ENCODE results near the gene NTMT1. TPM values are rescaled to one million over a fixed set of nuclear protein-coding genes. Genes with fewer than 3 reads are reported as not detected.
A peak's percentile ranks its signal among the peaks of the same experiment; 100 is the strongest.

NTMT1 gene
- total and polyA plus RNA-seq, 9 of the 15 experiments (the other 6 are each of a cell fraction or from before 2014, with no cell fraction given) = 42.1 to 116 (median 74.7) TPM

DNA sequence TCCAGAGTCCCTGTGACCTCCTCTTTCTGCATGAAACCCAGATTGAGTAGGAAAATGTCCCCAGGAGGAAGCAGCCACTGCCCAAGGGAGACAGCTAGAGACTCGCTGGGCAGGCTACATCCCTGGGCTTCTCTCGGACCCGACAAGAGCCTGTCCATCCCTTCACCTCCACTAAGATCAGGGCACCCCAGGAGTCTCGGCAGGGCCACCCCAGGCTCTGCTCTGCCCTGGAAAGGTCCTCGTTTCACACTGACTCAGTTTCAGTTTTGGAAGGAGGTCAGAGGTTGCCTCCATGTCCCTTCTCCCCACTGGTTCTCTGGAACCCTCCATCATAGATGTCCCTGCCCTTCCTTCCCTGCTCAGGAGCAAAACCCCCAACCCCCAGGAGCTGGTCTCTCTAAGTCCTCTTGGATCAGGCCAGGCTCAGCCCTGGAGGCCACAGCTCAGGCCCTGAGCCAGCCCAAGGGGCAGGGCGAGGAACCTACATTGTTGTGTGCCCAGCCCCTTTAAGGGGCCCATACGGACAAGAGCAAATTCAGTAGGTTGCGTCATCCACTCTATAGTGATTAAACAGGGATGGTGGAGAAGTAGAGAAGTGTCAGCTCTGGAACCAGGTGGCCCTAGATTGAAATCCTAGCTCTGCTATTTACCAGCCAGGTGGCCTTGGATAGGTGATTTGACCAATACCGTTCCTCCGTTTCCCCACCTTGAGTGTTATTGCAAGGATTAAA, 42.5 kb upstream of the NTMT1 start (continued):
- TF ChIP-seq ZNF589 (CRISPR knock-in tag; IDR thresholded peaks at IDR 0.05; ENCODE audit: low read depth) (peak; percentile 16; the same call in 1 of the 2 replicates), ZSCAN29 (IDR thresholded peaks at IDR 0.05) (no peak)

GRCh38 chr9:129584136-129584535, 41.8 kb upstream of the NTMT1 start:
- ChIA-PET POLR2A (interaction anchor here (0.8 to 2.8 kb wide), 7 partner anchors 9 to 76 kb away, joined by 3 to 13 read pairs (median 3); no protein-coding TSS in a partner anchor), CTCF (ENCODE audit: low intra/inter-chr PET ratio) (no interaction called here)
- intact Hi-C loops (cut with micrococcal nuclease) (no loop called here), in situ Hi-C loops (cut with MboI) (no loop called here)
- peak overlapping the region in 1 of 2 experiments; percentile 23; a peak in 1 of 4 replicates for H3K9ac ChIP-seq (ENCODE audit: insufficient read depth in 1 of 2, low read depth in 2 of 2, low read length in 2 of 2)
- BruUV-seq (replicated peaks) = no TSS peak
- DNase-seq (ENCODE audit: extremely low read depth in 1 of 4, low spot score in 3 of 4) = peak; percentile 90 to 92 (median 91)
- H3K36me3 ChIP-seq (ENCODE audit: control insufficient read depth, insufficient read depth, low read length) = no peaks in the 10 kb centered on the region
- peaks cover 26 to 35% of the 10 kb centered on the region in 2 experiments for H3K4me1 ChIP-seq (replicated peaks in 1 of 2; ENCODE audit: control insufficient read depth in 2 of 2, insufficient read depth in 2 of 2, low read length in 2 of 2)
- peak overlapping the region; percentile 51 for H3K27ac ChIP-seq (ENCODE audit: extremely low read depth, low read depth, low read length)
- 0% methylated on average over 1 of the region's 1 CpG for WGBS (ENCODE audit: insufficient coverage, low coverage, missing lambda C conversion rate)
- no peaks in the 10 kb centered on the region for H3K9me1 ChIP-seq (ENCODE audit: control insufficient read depth, insufficient read depth, low read length)
- H3K9me3 ChIP-seq (replicated peaks; ENCODE audit: control insufficient read depth, insufficient read depth, low read depth, low read length) = no peaks in the 10 kb centered on the region
- H3K27me3 ChIP-seq (ENCODE audit: control insufficient read depth in 2 of 2, insufficient read depth in 2 of 2, low read length in 2 of 2) = no peaks in the 10 kb centered on the region
- H2AFZ ChIP-seq (ENCODE audit: low read depth, low read length) = peak overlapping the region; percentile 59
- H3K4me3 ChIP-seq = no peak overlapping the region
- H4K20me1 ChIP-seq (replicated peaks; ENCODE audit: control insufficient read depth, insufficient read depth, low read length) = no peaks in the 10 kb centered on the region
- ATAC-seq = peak; percentile 84
- H3K4me2 ChIP-seq (ENCODE audit: insufficient read depth, low read length) = peak overlapping the region; percentile 9
- peak; percentile 99 for FAIRE-seq
- no peaks in the 10 kb centered on the region for H3K79me2 ChIP-seq (ENCODE audit: control insufficient read depth, insufficient read depth, low read length)
- TF ChIP-seq, protein P1, sequence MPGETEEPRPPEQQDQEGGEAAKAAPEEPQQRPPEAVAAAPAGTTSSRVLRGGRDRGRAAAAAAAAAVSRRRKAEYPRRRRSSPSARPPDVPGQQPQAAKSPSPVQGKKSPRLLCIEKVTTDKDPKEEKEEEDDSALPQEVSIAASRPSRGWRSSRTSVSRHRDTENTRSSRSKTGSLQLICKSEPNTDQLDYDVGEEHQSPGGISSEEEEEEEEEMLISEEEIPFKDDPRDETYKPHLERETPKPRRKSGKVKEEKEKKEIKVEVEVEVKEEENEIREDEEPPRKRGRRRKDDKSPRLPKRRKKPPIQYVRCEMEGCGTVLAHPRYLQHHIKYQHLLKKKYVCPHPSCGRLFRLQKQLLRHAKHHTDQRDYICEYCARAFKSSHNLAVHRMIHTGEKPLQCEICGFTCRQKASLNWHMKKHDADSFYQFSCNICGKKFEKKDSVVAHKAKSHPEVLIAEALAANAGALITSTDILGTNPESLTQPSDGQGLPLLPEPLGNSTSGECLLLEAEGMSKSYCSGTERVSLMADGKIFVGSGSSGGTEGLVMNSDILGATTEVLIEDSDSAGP (CRISPR knock-in tag; IDR thresholded peaks at IDR 0.05) = 0 out of 2 replicates have a peak, but pooled peaks have one; percentile 34
- TF ChIP-seq DIDO1 (tag; IDR thresholded peaks at IDR 0.05; ENCODE audit: low read depth) (no peak), SPI1 (IDR thresholded peaks at IDR 0.05; ENCODE audit: borderline replicate concordance, low read depth, low read length) (peak; percentile 76), NFYB (IDR thresholded peaks at IDR 0.05; ENCODE audit: extremely low read depth, insufficient read length) (peak; percentile 67), CREM (IDR thresholded peaks at IDR 0.05; ENCODE audit: low read depth) (peak; percentile 64), SLC30A9 (CRISPR knock-in tag; IDR thresholded peaks at IDR 0.05) (no peak), HMGN3 (IDR thresholded peaks at IDR 0.05; ENCODE audit: borderline replicate concordance, extremely low read depth, insufficient read length, low read depth, low read length) (no peak), KDM5B (IDR thresholded peaks at IDR 0.05; ENCODE audit: insufficient replicate concordance, low read depth, low read length) (peak; percentile 50), CHD2 (IDR thresholded peaks at IDR 0.05; ENCODE audit: low read depth, low read length) (no peak), ZNF165 (CRISPR knock-in tag; IDR thresholded peaks at IDR 0.05; ENCODE audit: borderline replicate concordance) (no peak), KDM4B (IDR thresholded peaks at IDR 0.05; ENCODE audit: borderline replicate concordance in 2 of 2, low read depth in 1 of 2) (no peak), HCFC1 (IDR thresholded peaks at IDR 0.05; ENCODE audit: low read depth, low read length) (peak; percentile 96), ZBTB26 (CRISPR knock-in tag; IDR thresholded peaks at IDR 0.05) (no peak), THRAP3 (IDR thresholded peaks at IDR 0.05; ENCODE audit: borderline replicate concordance) (no peak), NFRKB (IDR thresholded peaks at IDR 0.05; ENCODE audit: low read depth) (peak; percentile 14; the same call in 1 of the 2 replicates), ELF2 (CRISPR knock-in tag; IDR thresholded peaks at IDR 0.05) (0 out of 2 replicates have a peak, but pooled peaks have one; percentile 52)

Measured in K562 (cell line).